ENCODE data around the gene TMEM247.

The TMEM247 gene

GRCh38 chr2:46490521-46491141 is 11.3 kb downstream of the TMEM247 start:
- peak; percentile 74 to 80 for DNase-seq

DNA sequence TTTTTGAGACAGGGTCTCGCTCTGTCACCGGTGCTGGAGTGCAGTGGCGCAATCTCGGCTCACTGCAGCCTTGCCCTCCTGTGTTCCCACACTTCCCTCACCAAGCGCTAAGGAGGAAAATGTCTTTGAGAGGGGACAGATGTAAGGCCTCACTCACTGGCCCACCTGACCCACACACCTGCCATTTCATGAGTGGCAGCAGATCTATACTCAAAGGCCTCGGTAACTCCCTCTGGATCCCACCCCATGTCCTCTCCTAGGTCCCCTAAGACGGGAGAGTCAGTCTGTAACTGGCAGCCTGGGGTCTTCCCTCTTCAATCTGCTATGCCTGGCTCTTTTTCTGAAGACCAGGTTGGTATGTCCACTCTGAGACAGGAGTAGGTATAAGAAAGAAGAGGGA is 12.9 kb downstream of the TMEM247 start:
- DNase-seq, result no peak

GRCh38 chr2:46493241-46493970 is 14.0 kb downstream of the TMEM247 start:
- DNase-seq, result no peak

GRCh38 chr2:46493971-46494250 is 14.5 kb downstream of the TMEM247 start:
- peak in 1 of 2 donors; percentile 3 for DNase-seq

DNA sequence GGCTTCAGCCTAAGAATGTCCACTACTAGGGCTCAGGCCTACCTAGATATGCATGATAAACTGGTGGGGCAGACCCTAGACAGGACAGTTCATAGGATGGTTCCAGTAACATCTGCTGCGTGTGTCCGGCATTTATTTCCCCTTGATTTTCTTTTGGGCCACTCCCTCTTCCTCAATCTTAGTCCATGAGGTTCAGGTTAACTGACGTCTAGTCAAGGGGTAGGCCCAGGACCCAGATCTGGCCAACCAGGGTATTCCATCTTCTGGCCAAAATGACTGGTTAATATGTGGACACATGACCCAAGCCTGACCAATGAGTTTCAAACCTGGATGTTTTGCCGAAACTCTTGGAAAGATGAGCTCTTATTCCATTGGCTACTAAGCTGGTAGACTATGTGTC is 15.2 kb downstream of the TMEM247 start:
- no peak for DNase-seq

GRCh38 chr2:46495231-46496030 is 16.1 kb downstream of the TMEM247 start:
- no peak for DNase-seq

DNA sequence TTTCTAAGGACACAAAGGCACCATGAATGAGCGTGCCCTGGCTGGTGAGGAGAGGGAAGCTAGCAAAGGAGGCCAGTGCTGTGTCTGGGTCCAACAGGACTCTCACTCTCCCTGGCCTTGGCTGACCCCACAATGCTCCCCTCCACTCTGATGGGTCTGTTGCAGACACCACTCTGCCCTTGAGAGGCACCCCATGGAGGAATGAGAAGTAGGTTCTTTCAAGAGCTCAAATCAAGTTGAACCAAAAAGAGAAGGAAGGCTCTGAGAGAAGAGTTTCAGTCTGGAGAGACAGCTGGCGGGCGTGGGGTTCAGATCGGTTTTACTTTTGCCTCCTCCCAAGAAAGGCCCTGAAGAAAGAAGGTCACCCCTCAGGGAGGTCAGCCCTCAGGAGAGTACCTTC is 18.4 kb downstream of the TMEM247 start:
- DNase-seq, result no peak

DNA sequence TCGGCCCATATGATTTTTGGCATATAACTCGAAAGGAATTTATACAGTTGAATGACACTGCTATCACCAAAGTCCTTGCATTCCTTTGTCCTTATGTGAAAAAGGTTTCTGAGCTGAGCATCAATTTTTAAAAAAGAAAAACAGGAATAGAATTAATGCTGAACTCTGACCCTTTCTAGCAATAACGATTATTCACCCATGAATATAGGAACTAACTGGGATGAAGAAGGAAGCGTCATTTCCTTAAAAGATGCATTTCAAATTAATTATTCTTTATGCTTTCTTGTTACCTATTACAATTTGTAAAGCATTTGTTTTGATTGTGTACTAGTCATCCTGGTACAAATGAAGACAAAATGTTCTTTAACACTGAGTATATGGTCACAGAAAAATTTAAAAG is 19.3 kb downstream of the TMEM247 start:
- DNase-seq, result no peak

DNA sequence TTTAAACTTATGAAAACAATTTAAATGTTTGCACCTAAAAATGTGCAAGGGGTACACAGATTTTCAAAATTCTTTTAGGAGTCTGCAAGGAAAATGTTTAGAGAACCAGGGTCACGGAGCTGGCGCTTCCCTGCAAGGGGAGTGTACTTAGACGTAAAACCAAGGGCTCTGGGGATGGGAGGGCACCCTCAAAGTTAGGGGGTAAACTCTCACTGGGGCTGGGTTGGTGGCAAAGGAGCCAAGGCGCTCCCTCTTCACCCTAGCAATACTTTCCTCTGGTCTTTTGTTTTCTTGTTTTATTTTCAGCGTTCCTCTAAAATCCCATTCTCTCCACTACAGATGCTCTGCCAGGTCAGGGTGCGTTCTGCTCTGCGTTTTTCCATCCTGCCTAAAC is 20.0 kb downstream of the TMEM247 start:
- DNase-seq, result no peak

- no peak for DNase-seq
These were observed 21.4 kb downstream of the TMEM247 start for GRCh38 chr2:46500801-46501200.

GRCh38 chr2:46502291-46502885 is 23.0 kb downstream of the TMEM247 start:
- DNase-seq, result no peak

GRCh38 chr2:46503686-46504085 is 24.3 kb downstream of the TMEM247 start:
- no peak for DNase-seq

GRCh38 chr2:46504221-46504620 is 24.9 kb downstream of the TMEM247 start:
- DNase-seq, result no peak

- no peak for DNase-seq
These were observed 25.5 kb downstream of the TMEM247 start for GRCh38 chr2:46504685-46505471.

DNA sequence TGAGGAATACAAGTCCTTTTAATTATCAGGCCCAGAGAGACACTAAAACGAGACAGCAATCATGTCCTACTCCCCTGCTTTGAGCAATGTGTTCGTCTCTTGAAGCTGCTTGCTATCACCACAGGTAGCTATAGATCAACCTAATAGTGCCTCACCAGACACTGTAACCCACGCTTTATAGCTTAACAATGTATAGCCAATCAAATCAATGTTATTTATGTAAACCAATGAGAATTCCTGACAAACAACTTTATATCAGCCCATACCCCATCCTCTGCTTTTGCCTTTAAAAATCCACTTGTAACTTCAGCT is 26.1 kb downstream of the TMEM247 start:
- no peak for DNase-seq

DNA sequence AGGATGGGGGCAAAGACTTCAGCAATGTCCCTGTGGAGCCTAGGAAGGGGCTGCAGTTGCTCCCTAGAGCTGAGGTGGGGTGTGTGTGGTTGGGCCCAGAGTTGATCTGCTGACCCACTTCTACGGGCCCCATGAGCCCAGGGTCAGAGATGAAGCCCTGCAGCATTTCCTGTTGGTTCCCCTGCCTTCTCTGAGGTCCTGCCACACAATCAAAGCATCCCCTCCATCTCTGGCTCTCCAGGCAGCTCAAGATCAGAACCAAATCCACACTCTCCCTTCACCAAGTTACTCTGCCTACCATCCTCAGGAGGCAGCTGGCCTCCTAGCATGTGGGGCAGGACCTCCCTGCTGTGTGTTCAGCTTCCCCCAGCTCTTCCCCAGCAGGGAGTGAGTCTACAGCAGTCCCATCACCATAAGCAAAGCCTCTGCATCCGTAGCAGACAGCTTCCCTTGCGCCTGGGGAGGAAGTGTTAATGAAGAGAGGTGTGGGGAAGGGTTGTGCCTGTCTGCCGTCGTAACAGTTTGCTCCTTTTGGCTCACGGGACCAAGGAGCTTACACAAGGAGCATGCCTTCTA is 26.9 kb downstream of the TMEM247 start:
- DNase-seq, result no peak

GRCh38 chr2:46508312-46508711 is 28.9 kb downstream of the TMEM247 start:
- no peak for DNase-seq

- DNase-seq, result no peak
These were observed 29.4 kb downstream of the TMEM247 start for GRCh38 chr2:46508759-46509158.

- no peak for DNase-seq
These were observed 30.4 kb downstream of the TMEM247 start for GRCh38 chr2:46509804-46510203.

DNA sequence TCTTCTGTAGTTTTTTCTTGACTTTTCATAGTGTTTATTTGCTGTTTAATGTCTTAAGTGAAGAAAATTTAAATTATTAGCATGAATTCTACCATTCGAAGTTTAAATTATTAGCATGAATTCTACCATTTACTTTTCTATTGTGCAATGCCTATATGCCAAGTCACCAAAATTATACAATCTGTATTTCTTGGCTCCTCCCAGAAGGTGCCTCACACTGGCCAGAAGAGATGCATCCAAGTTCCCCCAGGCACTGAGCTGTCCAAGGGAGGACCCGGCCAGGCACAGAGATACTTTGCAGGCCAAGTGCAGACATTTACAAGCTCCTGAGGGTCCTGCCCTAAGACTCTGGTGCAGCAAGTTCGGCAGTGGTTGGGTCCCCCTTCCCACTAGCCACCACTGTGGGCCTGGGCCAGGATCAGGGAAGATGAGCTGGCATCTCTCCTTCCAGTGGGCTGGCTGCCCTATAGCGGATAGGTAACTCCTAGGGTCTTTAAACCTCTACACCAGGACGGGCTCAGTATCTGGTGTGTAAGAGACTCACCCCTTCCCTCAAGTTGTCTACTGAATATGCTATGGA is 31.3 kb downstream of the TMEM247 start:
- DNase-seq, result no peak

GRCh38 chr2:46512185-46512584 is 32.8 kb downstream of the TMEM247 start:
- DNase-seq, result no peak

- no peak for DNase-seq
These were observed 35.4 kb downstream of the TMEM247 start for GRCh38 chr2:46514738-46515137.
